ENCODE results near the gene PRPF40B.

The PRPF40B gene

GRCh38 chr12:49667325-49668090, 44.1 kb downstream of the PRPF40B start:
- no peak for DNase-seq
- peaks cover 3% of the 10 kb centered on the region for H3K36me3 ChIP-seq
- no peak for TF ChIP-seq CTCF (IDR thresholded peaks at IDR 0.05; ENCODE audit: low read depth, low read length)
- H3K9me3 ChIP-seq (ENCODE audit: severe bottlenecking), result no peaks in the 10 kb centered on the region
- H3K27me3 ChIP-seq (ENCODE audit: insufficient read depth, low read depth, severe bottlenecking), result no peaks in the 10 kb centered on the region
- no peak overlapping the region for H3K27ac ChIP-seq
- H3K4me3 ChIP-seq (ENCODE audit: low read depth, low read length), result no peak overlapping the region

- H3K27ac ChIP-seq, result no peak overlapping the region
Observed at GRCh38 chr12:49669796-49670195, 46.4 kb downstream of the PRPF40B start.

DNA sequence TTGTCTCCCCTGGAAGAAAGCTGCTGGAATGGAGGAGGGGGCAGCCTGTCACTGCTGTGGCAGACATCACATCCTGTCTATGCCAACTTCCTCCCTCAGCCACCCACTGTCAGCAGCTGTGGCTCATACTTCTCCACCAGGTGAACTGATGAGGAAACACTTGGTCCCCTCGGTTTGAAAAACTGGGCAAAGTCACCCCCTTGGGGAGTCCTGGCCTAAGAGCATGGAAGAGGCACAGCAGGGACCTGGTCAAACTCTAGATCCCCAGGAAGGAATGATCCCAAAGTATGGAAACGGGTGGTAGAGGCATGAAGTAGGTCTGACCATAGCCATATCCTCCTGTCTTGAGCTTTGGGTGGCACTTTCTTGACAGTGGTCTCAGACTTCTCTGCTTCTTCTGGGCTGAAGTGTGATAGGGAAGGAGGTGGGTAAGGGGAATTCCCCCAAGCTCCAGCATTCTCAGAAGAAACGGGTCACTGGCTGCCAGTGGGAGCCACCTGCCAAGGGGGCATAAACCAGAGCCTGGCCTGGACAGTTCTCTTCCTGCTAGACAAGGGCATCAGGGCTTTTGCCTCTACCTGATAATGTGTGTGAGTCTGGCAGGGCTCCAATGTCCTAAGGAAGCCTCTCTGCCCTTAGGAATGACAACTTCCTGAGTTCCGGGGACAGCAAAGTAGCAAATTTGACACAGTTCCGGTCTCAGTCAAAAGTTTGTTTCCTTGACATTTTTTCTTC, 47.8 kb downstream of the PRPF40B start:
- no peak for TF ChIP-seq CTCF (IDR thresholded peaks at IDR 0.05; ENCODE audit: low read depth, low read length)
- H3K9me3 ChIP-seq (ENCODE audit: severe bottlenecking), result no peaks in the 10 kb centered on the region
- no peak overlapping the region for H3K4me3 ChIP-seq (ENCODE audit: low read depth, low read length)
- 0 out of 2 replicates have a peak overlapping the region, but pooled peaks have one; percentile 97 for H3K27ac ChIP-seq
- no peak for DNase-seq
- H3K36me3 ChIP-seq, result no peaks in the 10 kb centered on the region; the same call in 1 of the 2 replicates
- H3K27me3 ChIP-seq (ENCODE audit: insufficient read depth, low read depth, severe bottlenecking), result no peaks in the 10 kb centered on the region

More at GRCh38 chr12:49669796-49670195, 46.4 kb downstream of the PRPF40B start:
- TF ChIP-seq CTCF (IDR thresholded peaks at IDR 0.05; ENCODE audit: low read depth, low read length), result no peak
- H3K36me3 ChIP-seq, result peaks cover 3% of the 10 kb centered on the region
- H3K9me3 ChIP-seq (ENCODE audit: severe bottlenecking), result no peaks in the 10 kb centered on the region
- H3K4me3 ChIP-seq (ENCODE audit: low read depth, low read length), result no peak overlapping the region
- DNase-seq, result no peak
- no peaks in the 10 kb centered on the region for H3K27me3 ChIP-seq (ENCODE audit: insufficient read depth, low read depth, severe bottlenecking)

- TF ChIP-seq CTCF (IDR thresholded peaks at IDR 0.05; ENCODE audit: low read depth, low read length), result no peak
- no peak overlapping the region for H3K4me3 ChIP-seq (ENCODE audit: low read depth, low read length)
- H3K27ac ChIP-seq, result peak overlapping the region; percentile 97
- H3K27me3 ChIP-seq (ENCODE audit: insufficient read depth, low read depth, severe bottlenecking), result no peaks in the 10 kb centered on the region
- no peak for DNase-seq
- no peaks in the 10 kb centered on the region for H3K9me3 ChIP-seq (ENCODE audit: severe bottlenecking)
- no peaks in the 10 kb centered on the region; the same call in 1 of the 2 replicates for H3K36me3 ChIP-seq
Observed at GRCh38 chr12:49672301-49673217, 49.2 kb downstream of the PRPF40B start.

DNA sequence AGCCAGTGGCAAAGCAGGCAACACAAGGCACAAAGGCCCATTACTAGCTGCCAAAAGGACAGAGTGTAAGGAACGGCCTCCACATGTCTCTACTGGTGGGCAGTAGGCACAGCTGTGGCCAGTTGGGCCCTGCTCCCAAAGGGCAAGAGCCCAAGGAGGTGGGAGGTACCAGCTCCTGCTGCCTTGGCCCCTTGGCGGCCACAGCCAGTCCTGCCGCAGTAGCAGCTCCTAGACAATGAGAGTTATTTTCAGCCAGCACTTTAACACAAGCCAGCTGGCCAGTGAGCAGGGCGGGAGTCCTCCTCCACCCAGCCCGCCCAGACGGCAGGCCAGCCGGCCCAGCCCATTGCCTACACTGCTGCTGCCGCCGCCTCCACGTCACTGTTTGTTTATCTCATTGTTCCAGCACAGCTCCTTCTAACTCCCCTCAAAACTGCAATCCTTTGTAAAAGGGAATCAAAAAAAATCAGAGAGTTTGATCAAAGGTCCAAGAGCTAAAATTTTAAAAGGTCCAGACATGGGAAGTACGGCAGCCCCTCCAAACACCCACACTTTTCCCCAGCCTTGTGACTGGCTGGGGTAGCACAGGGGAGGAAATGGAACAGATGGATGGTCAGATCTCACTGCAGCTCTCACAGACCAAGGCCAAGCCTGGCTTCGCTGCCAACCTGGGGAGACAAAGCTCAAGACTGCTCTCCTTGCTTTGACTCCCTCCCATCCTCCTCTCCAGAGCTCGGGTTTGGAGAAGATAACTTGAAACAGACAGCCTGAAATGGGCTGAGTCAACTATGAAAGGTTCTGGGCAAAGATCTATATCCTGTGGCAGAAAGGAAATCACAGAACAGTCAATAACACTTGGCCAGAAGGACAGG, 50.3 kb downstream of the PRPF40B start:
- Histone ChIP-seq H3K9me3 (ENCODE audit: severe bottlenecking) (no peaks in the 10 kb centered on the region), H3K4me3 (ENCODE audit: low read depth, low read length) (peak overlapping the region; percentile 14), H3K27ac (peak overlapping the region; percentile 97), H3K36me3 (no peaks in the 10 kb centered on the region), H3K27me3 (ENCODE audit: insufficient read depth, low read depth, severe bottlenecking) (no peaks in the 10 kb centered on the region)
- TF ChIP-seq CTCF (IDR thresholded peaks at IDR 0.05; ENCODE audit: low read depth, low read length), result peak; percentile 42
- DNase-seq, result peak; percentile 91

Measured in WERI-Rb-1 (cell line).